Right forelimb (tissue), 1 donor: ENCODE results near the gene OR4K15.
"Not testable (repeated sequence)": the region's sequence is repeated elsewhere in the genome, so short reads cannot be mapped to it uniquely, and the experiment has no call there.

Source experiments
- DNase-seq: peaks from one replicate; pipeline ENCODE4 v3.0.0-alpha.2; 2018

Gene OR4K15, protein sequence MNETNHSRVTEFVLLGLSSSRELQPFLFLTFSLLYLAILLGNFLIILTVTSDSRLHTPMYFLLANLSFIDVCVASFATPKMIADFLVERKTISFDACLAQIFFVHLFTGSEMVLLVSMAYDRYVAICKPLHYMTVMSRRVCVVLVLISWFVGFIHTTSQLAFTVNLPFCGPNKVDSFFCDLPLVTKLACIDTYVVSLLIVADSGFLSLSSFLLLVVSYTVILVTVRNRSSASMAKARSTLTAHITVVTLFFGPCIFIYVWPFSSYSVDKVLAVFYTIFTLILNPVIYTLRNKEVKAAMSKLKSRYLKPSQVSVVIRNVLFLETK

DNA sequence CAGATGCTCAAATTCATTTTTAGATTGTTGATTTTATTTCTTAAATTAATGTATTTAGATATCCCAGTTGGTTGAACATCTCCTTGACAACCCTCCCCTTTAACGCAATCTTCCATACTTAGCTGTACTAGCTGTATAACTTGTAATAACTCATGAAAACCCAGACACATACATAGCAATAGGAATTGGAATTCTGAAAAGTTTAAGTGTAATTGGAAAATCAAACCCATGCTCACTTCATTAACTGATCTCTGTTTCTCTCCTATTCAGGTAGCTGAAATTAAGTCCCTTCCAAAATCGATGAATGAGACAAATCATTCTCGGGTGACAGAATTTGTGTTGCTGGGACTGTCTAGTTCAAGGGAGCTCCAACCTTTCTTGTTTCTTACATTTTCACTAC, at the start of gene OR4K15:
TSS of gene OR4K15 (plus strand) at position 301 of the 400 bp plus-strand sequence. CDS start at position 301, 0 bp downstream.
- DNase-seq, result no peak

DNA sequence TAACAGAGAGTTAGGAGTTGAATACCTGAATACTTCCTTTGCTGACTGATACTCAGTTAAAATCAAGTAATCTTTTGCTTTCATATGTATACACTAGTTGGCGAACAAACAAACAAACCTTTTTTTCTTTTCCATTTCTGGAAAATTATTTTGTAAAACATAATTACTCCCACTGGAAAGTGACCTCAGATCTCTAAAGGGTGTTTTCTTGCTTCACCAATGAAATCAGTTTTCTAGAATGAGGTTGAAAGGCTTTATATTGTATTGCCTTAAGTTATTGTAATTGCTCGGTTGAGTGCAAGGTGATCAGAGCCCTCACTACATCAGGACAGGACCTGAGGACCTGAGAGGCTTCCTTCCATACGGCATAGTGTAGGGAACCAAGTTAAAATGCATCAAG, 44.8 kb upstream of the OR4K15 start, which contains the start of gene OR4K1:
TSS of gene OR4K1 (plus strand) at position 301 of the 400 bp plus-strand sequence. CDS start 4,750 bp downstream, outside the sequence.
- DNase-seq, result no peak

DNA sequence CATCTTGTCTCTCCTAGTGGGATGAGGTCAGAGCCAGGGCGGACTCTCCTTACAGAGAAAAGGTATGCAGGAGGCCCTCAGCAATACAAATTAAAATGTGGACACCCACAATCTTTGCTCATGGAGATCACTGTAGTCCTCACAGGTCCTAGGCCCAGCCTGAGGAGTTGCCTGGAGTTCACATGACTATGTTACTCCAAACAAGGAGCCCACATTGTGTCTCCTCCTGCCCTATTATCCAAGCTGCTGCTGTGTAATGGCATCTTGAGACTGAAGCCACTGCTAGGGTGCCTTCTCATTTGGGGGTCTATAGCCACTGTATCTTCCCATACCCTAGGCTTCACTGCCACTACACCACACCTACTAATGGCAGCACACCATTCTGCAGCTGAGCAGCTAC, 33.7 kb upstream of the OR4K15 start:
- DNase-seq, result no peak

DNA sequence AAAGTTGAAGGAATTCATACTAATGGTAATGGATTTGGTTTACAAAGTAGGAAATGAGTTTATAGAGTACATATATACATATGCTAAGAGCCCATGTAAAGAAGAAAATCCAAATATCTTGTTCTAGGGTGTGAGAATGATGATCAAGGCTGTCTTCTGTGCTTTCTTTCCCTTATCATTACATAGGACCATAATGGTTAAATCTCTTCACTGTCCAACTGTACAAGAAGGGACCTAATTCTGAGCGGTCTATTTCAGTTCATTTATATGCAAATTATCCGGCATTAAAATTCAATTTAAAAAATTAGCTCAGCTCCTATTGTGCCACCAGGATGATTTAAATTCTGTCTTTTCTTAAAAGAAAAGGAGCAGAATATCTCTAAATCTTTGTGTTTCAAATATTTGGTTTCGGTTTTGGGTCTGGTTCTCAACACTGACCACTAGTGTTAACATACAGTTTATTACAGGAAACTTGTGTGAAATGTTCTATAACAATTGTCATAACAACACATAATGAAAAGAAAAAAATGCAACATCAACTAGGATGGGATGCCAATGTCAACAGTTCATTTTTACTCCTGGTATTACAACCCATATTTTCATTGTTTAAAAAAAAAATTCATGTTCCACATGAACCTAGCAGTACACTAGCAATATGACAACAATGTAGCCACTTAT, 27.8 kb upstream of the OR4K15 start:
- DNase-seq, result no peak

DNA sequence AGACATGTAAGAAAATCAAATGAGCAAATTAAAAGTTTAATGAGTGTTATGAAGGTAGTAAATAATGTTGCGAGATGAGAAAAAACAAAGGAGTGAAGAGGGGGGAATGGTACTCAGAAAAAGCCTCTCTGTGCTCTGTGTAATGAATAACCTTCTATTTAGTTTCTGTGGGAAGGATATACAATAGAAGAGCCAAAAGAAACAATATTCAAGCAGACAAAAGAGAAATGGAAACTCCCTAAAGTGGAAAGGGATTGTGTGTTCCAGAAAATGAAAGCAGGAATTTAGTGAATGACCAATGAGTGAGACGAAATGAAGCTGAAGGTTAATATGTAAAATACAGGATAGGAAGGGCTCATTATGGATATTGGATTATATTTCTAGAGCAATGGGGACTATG, 26.2 kb upstream of the OR4K15 start:
- DNase-seq, result no peak

DNA sequence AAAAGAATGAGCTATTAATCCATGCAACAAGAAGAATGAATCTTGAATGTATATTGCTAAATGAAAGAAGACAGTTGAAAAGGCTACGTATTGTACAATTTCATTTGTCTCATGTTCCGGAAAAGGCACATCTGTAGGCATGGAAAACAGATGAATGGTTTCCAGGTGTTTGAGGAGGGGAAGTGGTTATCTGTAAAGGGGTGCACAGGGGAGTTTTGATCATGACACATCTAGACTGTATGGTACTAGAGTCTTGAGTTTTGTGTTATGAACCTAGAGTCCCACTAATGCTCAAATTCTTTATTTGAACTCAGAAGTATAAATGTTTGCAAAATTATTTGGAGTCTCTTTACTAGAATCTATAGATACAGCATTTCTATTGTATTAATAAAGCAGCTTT, 5.7 kb upstream of the OR4K15 start:
- DNase-seq, result not testable (repeated sequence)

DNA sequence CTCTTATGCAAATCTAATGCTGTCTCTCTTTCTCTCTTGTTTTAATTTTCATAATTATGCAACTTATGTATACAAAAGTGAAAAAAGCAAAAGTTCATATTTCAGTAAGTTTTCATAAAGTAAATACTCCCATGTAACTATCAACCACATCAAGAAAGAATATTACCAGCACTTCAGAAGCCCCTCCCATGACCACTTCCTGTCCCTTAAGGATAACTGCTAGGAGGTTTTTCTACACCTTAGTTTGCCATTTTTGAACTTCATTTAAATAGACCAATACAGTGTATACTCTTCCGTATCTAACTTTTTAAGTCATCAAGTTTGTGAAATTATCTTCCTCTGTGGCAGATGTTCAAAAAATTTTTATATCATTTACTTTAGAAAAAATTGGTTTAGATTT, 547 bp upstream of the OR4K15 start:
- no peak for DNase-seq

DNA sequence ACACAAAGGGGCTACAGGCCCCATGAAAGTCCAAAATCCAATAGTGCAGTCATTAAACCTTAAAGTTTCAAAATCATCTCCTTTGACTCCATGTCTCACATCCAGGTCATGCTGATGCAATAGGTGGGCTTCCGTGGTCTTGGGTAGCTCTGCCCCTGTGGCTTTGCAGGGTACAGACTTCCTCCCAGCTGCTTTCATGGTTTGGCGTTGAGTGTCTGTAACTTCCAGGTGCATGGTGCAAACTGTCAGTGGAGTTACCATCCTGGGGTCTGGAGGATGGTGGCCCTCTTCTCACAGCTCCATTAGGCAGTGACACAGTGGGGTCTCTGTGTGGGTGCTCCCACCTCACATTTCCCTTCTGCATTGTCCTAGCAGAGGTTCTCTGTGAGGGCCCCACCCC, 18.0 kb downstream of the OR4K15 start:
- no peak for DNase-seq

DNA sequence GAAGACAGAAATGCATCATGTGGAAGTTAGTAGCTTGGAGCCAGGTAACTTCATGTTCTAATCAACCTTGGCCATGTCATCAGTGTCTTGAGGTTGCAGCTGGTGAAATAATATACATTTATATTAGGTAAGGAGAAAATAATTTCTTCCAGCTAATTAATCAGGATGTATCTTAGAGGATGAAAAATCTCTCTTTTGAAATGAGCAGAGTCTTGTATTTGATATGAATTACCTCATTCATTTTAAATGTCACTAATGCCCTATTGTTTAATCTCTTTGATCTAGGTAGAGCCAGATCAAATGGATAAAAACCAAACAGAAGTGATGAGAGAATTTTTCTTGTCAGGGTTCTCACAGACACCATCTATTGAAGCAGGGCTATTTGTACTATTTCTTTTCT, 26.5 kb downstream of the OR4K15 start, which contains the start of gene OR4Q2:
TSS of gene OR4Q2 (plus strand) at position 301 of the 400 bp plus-strand sequence.
- no peak for DNase-seq

DNA sequence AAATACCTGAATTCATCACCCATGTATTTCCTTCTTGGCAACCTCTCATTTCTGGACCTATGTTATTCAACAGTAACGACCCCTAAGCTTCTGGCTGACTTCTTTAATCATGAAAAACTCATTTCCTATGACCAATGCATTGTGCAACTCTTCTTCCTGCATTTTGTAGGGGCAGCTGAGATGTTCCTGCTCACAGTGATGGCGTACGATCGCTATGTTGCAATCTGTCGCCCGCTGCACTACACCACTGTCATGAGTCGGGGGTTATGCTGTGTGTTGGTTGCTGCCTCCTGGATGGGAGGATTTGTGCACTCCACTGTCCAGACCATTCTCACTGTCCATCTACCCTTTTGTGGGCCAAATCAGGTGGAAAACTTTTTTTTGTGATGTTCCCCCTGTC, 26.9 kb downstream of the OR4K15 start:
- DNase-seq, result no peak

DNA sequence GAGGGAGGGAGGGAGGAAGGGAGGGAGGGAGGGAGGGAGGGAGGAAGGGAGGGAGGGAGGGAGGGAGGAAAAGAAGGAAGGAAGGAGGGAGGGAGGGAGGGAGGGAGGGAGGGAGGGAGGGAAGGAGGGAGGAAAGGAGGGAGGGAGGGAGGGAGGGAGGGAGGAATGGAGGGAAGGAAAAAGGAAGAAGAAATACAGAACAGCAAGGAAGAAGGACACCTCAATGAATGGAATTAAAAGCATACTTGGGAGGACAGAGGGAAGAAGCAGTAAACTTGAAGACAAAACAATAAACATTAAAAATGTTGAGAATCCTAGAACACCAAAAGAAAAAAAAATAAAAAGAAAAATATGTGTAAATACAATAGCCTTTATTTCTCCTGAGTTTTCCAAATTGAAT, 32.8 kb downstream of the OR4K15 start:
- no peak for DNase-seq

DNA sequence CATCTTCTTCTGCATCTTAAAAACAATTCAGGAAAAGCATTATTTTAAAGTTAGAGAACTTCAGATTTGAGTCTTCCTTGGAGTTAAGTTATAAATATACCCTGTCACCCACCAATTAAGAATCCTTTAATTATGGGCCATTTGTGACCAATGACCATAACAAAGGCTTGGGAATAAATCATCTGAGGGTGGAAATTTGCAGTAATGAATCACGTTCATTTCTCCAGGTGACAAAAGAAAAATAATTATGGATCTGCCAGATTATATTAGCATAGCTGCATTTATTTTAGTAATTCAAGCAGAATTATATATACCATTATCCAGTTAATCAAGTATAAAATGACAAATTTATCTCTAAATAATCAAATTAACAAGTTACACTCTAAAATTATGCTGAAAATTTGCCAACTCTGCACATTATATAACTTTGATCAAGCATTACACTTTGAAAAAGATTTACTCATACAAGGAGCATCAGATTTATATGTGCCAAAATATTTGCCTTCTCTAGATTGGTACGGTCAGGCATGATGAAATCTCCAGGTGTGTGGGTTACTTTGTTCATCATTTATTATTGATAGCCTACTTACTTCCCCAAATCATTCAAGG, 44.0 kb downstream of the OR4K15 start, which contains the start of gene OR4K14:
TSS of gene OR4K14 (minus strand) at position 51 of the 609 bp plus-strand sequence. CDS start 4,114 bp downstream, outside the sequence.
- DNase-seq, result no peak
